ENCODE measurements around the gene PAPOLB. TPM values are rescaled to one million over a fixed set of nuclear protein-coding genes. Genes with fewer than 3 reads are reported as not detected.

The PAPOLB gene
- total and polyA plus RNA-seq, 2 of the 4 experiments (the other 2 are of a cell fraction): under 0.01 TPM; not detected in 1

DNA sequence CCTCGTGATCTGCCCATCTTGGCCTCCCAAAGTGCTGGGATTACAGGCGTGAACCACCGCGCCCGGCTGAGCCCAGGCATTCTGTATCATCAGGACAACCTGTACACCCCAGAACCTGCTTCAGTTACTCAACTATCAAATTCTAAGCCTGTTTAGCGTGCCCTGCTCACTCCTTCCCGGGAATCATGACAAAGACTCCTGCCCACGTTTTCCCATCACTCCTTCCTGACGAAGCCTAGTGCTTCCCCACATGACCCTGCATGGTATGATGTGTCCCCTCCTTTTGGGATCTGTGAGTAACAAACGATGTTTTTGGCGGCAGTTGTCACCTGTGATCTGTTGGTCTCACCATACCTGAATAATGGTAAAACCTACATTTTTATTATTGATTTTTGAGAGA lies 33.9 kb upstream of the PAPOLB start:
- Histone ChIP-seq H3K23ac (ENCODE audit: low read depth, low read length) (no peak overlapping the region), H2BK20ac (ENCODE audit: low read depth, low read length) (no peak overlapping the region), H2BK120ac (ENCODE audit: low read depth, low read length) (no peak overlapping the region), H3K14ac (replicated peaks; ENCODE audit: low read depth, low read length) (no peak overlapping the region), H3K4me1 (ENCODE audit: control insufficient read depth, insufficient read depth, low read length) (no peaks in the 10 kb centered on the region), H4K20me1 (ENCODE audit: insufficient read depth, low read length) (no peaks in the 10 kb centered on the region), H3K4me2 (ENCODE audit: low read depth, low read length) (no peak overlapping the region), H3K27me3 (ENCODE audit: control insufficient read depth, insufficient read depth, low read length) (no peaks in the 10 kb centered on the region), H4K5ac (ENCODE audit: low read depth, low read length) (no peak overlapping the region), H4K8ac (ENCODE audit: low read depth in 2 of 2, low read length in 2 of 2) (no peak overlapping the region), H3K79me1 (ENCODE audit: low read depth in 1 of 2, low read length in 2 of 2) (no peaks in the 10 kb centered on the region), H3K18ac (ENCODE audit: low read depth, low read length) (no peak overlapping the region), H3K4ac (ENCODE audit: low read depth, low read length) (no peak overlapping the region), H3K9me1 (ENCODE audit: insufficient read depth, low read length) (no peaks in the 10 kb centered on the region), H3K56ac (ENCODE audit: extremely low read depth, insufficient read depth, low read length) (no peak overlapping the region), H4K91ac (ENCODE audit: insufficient read depth, low read depth, low read length) (no peak overlapping the region), H2BK15ac (ENCODE audit: low read depth, low read length) (no peak overlapping the region), H3K9me3 (ENCODE audit: control insufficient read depth, insufficient read depth, low read length) (peaks cover 5% of the 10 kb centered on the region; the same call in 1 of the 2 replicates), H2AK5ac (ENCODE audit: low read depth, low read length) (no peak overlapping the region), H2AK9ac (replicated peaks; ENCODE audit: low read depth, low read length, poor library complexity) (no peak overlapping the region), H3K4me3 (ENCODE audit: insufficient read depth, low read depth, low read length) (no peak overlapping the region), H2AFZ (replicated peaks; ENCODE audit: low read length, poor library complexity) (no peak overlapping the region), H3K27ac (ENCODE audit: insufficient read depth, low read length) (no peak overlapping the region), H3K9ac (ENCODE audit: low read depth, low read length) (no peak overlapping the region), H3K36me3 (ENCODE audit: control insufficient read depth, insufficient read depth, low read length) (no peaks in the 10 kb centered on the region), H2BK5ac (ENCODE audit: low read depth, low read length, poor library complexity, severe bottlenecking) (no peak overlapping the region)
- ChIA-PET CTCF (no interaction called here), POLR2A (ENCODE audit: unreplicated experiment) (no interaction called here)
- DNase-seq: no peak
- no peak for ATAC-seq (ENCODE audit: low read depth)
- TF ChIP-seq FOS (IDR thresholded peaks at IDR 0.05; ENCODE audit: low read depth, low read length) (no peak), USF2 (IDR thresholded peaks at IDR 0.05; ENCODE audit: low read depth, low read length) (no peak), POLR2A (IDR thresholded peaks at IDR 0.05; ENCODE audit: low read depth, low read length) (no peak), SMC3 (IDR thresholded peaks at IDR 0.05; ENCODE audit: low read depth, low read length) (no peak), RCOR1 (IDR thresholded peaks at IDR 0.05; ENCODE audit: insufficient replicate concordance, low read length) (no peak), BHLHE40 (IDR thresholded peaks at IDR 0.05; ENCODE audit: low read depth, low read length) (no peak), CHD1 (IDR thresholded peaks at IDR 0.05; ENCODE audit: low read depth, low read length) (no peak), NFE2L2 (IDR thresholded peaks at IDR 0.05; ENCODE audit: low read depth, low read length) (no peak), RFX5 (IDR thresholded peaks at IDR 0.05; ENCODE audit: low read depth, low read length) (no peak), RAD21 (IDR thresholded peaks at IDR 0.05; ENCODE audit: low read length) (no peak), MAFK (IDR thresholded peaks at IDR 0.05; ENCODE audit: low read depth, low read length) (no peak), ELK1 (IDR thresholded peaks at IDR 0.05; ENCODE audit: borderline replicate concordance, low read depth, low read length) (no peak), MAZ (IDR thresholded peaks at IDR 0.05; ENCODE audit: borderline replicate concordance, low read depth, low read length) (no peak), MXI1 (IDR thresholded peaks at IDR 0.05; ENCODE audit: borderline replicate concordance, low read depth, low read length) (no peak), CEBPB (IDR thresholded peaks at IDR 0.05; ENCODE audit: low read depth, low read length) (no peak)
- TF ChIP-seq, protein P1, sequence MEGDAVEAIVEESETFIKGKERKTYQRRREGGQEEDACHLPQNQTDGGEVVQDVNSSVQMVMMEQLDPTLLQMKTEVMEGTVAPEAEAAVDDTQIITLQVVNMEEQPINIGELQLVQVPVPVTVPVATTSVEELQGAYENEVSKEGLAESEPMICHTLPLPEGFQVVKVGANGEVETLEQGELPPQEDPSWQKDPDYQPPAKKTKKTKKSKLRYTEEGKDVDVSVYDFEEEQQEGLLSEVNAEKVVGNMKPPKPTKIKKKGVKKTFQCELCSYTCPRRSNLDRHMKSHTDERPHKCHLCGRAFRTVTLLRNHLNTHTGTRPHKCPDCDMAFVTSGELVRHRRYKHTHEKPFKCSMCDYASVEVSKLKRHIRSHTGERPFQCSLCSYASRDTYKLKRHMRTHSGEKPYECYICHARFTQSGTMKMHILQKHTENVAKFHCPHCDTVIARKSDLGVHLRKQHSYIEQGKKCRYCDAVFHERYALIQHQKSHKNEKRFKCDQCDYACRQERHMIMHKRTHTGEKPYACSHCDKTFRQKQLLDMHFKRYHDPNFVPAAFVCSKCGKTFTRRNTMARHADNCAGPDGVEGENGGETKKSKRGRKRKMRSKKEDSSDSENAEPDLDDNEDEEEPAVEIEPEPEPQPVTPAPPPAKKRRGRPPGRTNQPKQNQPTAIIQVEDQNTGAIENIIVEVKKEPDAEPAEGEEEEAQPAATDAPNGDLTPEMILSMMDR (conservative IDR thresholded peaks at IDR 0.05; ENCODE audit: low read depth, low read length): no peak
- intact Hi-C loops (cut with micrococcal nuclease) (no loop called here), dilution Hi-C loops (cut with HindIII; ENCODE audit: low sequenced_read_pairs, unreplicated experiment) (no loop called here), in situ Hi-C loops (cut with MboI; ENCODE audit: low sequenced_read_pairs) (no loop called here)
- WGBS, 2 experiments (ENCODE audit: extremely low coverage in 2 of 2, insufficient read length in 1 of 2): 88% methylated on average over 5 of the region's 11 CpGs; no CpG with 5 or more reads in 1 of the 2 experiments
- no TSS peak for BruUV-seq (replicated peaks)
